A549 (cell line): ENCODE measurements around the gene CNTNAP5. TPM values are rescaled to one million over a fixed set of nuclear protein-coding genes. Genes with fewer than 3 reads are reported as not detected.

ENCODE experiments used
- ATAC-seq, 2 experiments: fragments of 200-7000 bp in 1 of 2; fragments of >200 bp in 1 of 2; cut with Nextera tagmentation in 1 of 2; cut with Tn5 transposase in 1 of 2; 3 replicates each; pipeline versions ENCODE4 v1.8.0 to v1.9.1; 2018 to 2020; ENCODE audit warnings: mild to moderate bottlenecking in 1 of 2, moderate library complexity in 1 of 2
- CTCF ChIA-PET: fragments of 300-600 bp; sonication (Branson Sonifier 250); formaldehyde crosslinking; extraction: SDS; loops from one replicate; lab custom pipeline; 2021; ENCODE audit warnings: antibody characterized with exemption, inconsistent platforms; lab: Yijun Ruan, JAX
- POLR2A ChIA-PET: fragments of 350-600 bp; formaldehyde crosslinking; extraction: SDS; loops from one replicate; lab custom pipeline; 2021; ENCODE audit warnings: antibody characterized with exemption, inconsistent platforms; lab: Yijun Ruan, JAX
- DNase-seq, 2 experiments: peaks; one replicate each; pipeline versions ENCODE4 v3.0.0 to v3.0.0-alpha.2; 2011 to 2016; ENCODE audit warnings: low read depth in 1 of 2, low spot score in 1 of 2
- FAIRE-seq: peaks from 2 replicates; lab custom pipeline; 2011; peaks lifted over from hg19 to GRCh38; lab: Jason Lieb, UNC
- H3K27ac ChIP-seq, 2 experiments: fragments of >200 bp; sonication (Bioruptor Twin); formaldehyde crosslinking; 3 replicates each; pipeline ENCODE4 v1.5.1; 2016 to 2017
- H3K4me1 ChIP-seq: fragments of >200 bp; sonication (Bioruptor Twin); formaldehyde crosslinking; 3 replicates; pipeline ENCODE4 v1.6.1; 2016
- H3K4me2 ChIP-seq: fragments of >200 bp; sonication (Bioruptor Twin); formaldehyde crosslinking; 3 replicates; pipeline ENCODE4 v1.6.1; 2016
- H3K4me3 ChIP-seq: fragments of >200 bp; sonication (Bioruptor Twin); formaldehyde crosslinking; 3 replicates; pipeline ENCODE4 v1.5.1; 2016
- H3K9me3 ChIP-seq: fragments of >200 bp; sonication (Bioruptor Twin); formaldehyde crosslinking; 3 replicates; pipeline ENCODE4 v1.6.1; 2016
- CEBPB ChIP-seq, 2 experiments: fragments of >200 bp in 1 of 2; sonication (Bioruptor Twin) in 1 of 2; formaldehyde crosslinking in 1 of 2; IDR thresholded peaks; 2 replicates each; pipeline ENCODE4 v1.6.1; 2012 to 2016
- CHD2 ChIP-seq: fragments of 150-350 bp; IDR thresholded peaks from 2 replicates; pipeline ENCODE4 v1.6.1; 2014; ENCODE audit warnings: low read length; ENCODE audit not compliant: partially characterized antibody
- CHD4 ChIP-seq: fragments of 200-600 bp; sonication (generic); IDR thresholded peaks from 2 replicates; pipeline ENCODE4 v1.6.1; 2016; ENCODE audit warnings: antibody characterized with exemption, mild to moderate bottlenecking, borderline replicate concordance
- EHF ChIP-seq: fragments of 250-450 bp; sonication (Bioruptor Pico); IDR thresholded peaks from 2 replicates; pipeline ENCODE4 v1.5.0; 2020; ENCODE audit warnings: mild to moderate bottlenecking
- EP300 ChIP-seq, 2 experiments: fragments of >200 bp; sonication (Bioruptor Twin); formaldehyde crosslinking; IDR thresholded peaks; 2 replicates in 1 of 2; 3 replicates in 1 of 2; pipeline ENCODE4 v1.6.1; 2016 to 2017
- GATA3 ChIP-seq: IDR thresholded peaks from 2 replicates; pipeline ENCODE4 v1.6.1; 2012; ENCODE audit warnings: borderline replicate concordance
- HDAC2 ChIP-seq: fragments of 200-600 bp; sonication (generic); IDR thresholded peaks from 2 replicates; pipeline ENCODE4 v1.6.1; 2016
- HEYL ChIP-seq: fragments of 250-450 bp; sonication (Bioruptor Pico); IDR thresholded peaks from 2 replicates; pipeline ENCODE4 v1.8.0; 2021; ENCODE audit warnings: mild to moderate bottlenecking, moderate library complexity
- JUN ChIP-seq, 2 experiments: fragments of >200 bp; sonication (Bioruptor Twin); formaldehyde crosslinking; IDR thresholded peaks; 2 replicates in 1 of 2; 3 replicates in 1 of 2; pipeline ENCODE4 v1.6.1; 2016 to 2017
- JUNB ChIP-seq: fragments of >200 bp; sonication (Bioruptor Twin); formaldehyde crosslinking; IDR thresholded peaks from 2 replicates; pipeline ENCODE4 v1.6.1; 2016
- MAZ ChIP-seq: fragments of 150-350 bp; IDR thresholded peaks from 2 replicates; pipeline ENCODE4 v1.6.1; 2014; ENCODE audit warnings: antibody characterized with exemption, low read depth, low read length, borderline replicate concordance
- MYC ChIP-seq: IDR thresholded peaks from 2 replicates; pipeline ENCODE4 v1.6.1; 2012; ENCODE audit warnings: mild to moderate bottlenecking, inconsistent platforms, low read length, improper control_type of control experiment, borderline replicate concordance
- NFE2L2 ChIP-seq: fragments of 150-350 bp; conservative IDR thresholded peaks from 2 replicates; pipeline ENCODE4 v1.6.1; 2014; ENCODE audit warnings: low read length
- POLR2A ChIP-seq: IDR thresholded peaks from 2 replicates; pipeline ENCODE4 v1.6.1; 2012; ENCODE audit warnings: mild to moderate bottlenecking, low read length
- POLR2AphosphoS2 ChIP-seq: conservative IDR thresholded peaks from 2 replicates; pipeline ENCODE4 v1.6.1; 2012; ENCODE audit warnings: low read length, improper control_type of control experiment, inconsistent platforms
- RAD21 ChIP-seq, 2 experiments: fragments of >200 bp in 1 of 2; sonication (Bioruptor Twin) in 1 of 2; formaldehyde crosslinking in 1 of 2; IDR thresholded peaks in 1 of 2; conservative IDR thresholded peaks in 1 of 2; 2 replicates in 1 of 2; 3 replicates in 1 of 2; pipeline ENCODE4 v1.6.1; 2012 to 2018; ENCODE audit warnings: inconsistent platforms in 1 of 2
- RARB ChIP-seq: fragments of 250-450 bp; sonication (Bioruptor Pico); IDR thresholded peaks from 2 replicates; pipeline ENCODE4 v1.8.0; 2021; ENCODE audit warnings: mild to moderate bottlenecking, moderate library complexity
- RFX5 ChIP-seq: fragments of 450-650 bp; IDR thresholded peaks from 2 replicates; pipeline ENCODE4 v1.7.1; 2014; ENCODE audit warnings: antibody characterized with exemption, mild to moderate bottlenecking, moderate library complexity
- RNF2 ChIP-seq: fragments of 200-600 bp; sonication (generic); IDR thresholded peaks from 2 replicates; pipeline ENCODE4 v1.6.1; 2016; ENCODE audit warnings: low read depth, mild to moderate bottlenecking, antibody characterized with exemption, moderate library complexity, borderline replicate concordance
- SMC3 ChIP-seq: fragments of >200 bp; sonication (Bioruptor Twin); formaldehyde crosslinking; IDR thresholded peaks from 3 replicates; pipeline ENCODE4 v1.6.1; 2018; ENCODE audit warnings: inconsistent platforms
- SREBF2 ChIP-seq: fragments of 450-650 bp; IDR thresholded peaks from 2 replicates; pipeline ENCODE4 v1.6.1; 2014; ENCODE audit warnings: mild to moderate bottlenecking, moderate library complexity
- ZFP36 ChIP-seq: fragments of 450-650 bp; IDR thresholded peaks from 2 replicates; pipeline ENCODE4 v1.6.1; 2014; ENCODE audit warnings: borderline replicate concordance; ENCODE audit not compliant: partially characterized antibody
- ZNF302 ChIP-seq: fragments of 250-450 bp; sonication (Bioruptor Pico); IDR thresholded peaks from 2 replicates; pipeline ENCODE4 v1.9.0; 2021; ENCODE audit warnings: inconsistent platforms, mild to moderate bottlenecking, moderate library complexity
- WGBS: methylation state at CpG from one replicate; pipeline ENCODE4 v1.1.6; 2017; ENCODE audit errors: missing lambda C conversion rate; 5-methylcytosine and 5-hydroxymethylcytosine counted together
- polyA plus RNA-seq, 4 experiments: library from polyadenylated mRNA; depleted of rRNA in 3 of 4; stranded (reverse); fragments of >200 nt; fragmentation: RNase III in 1 of 4; extraction: RNeasy Plus Mini Kit Qiagen cat#74134 plus additional on column Dnase treatment in 1 of 4; gene quantifications; 2 replicates in 3 of 4; 3 replicates in 1 of 4; pipeline ENCODE4 v1.2.3, GENCODE V29; 2011 to 2017
- TF ChIP-seq, protein P1 (sequence below): IDR thresholded peaks from 2 replicates; pipeline ENCODE4 v1.6.1; 2012
- TF ChIP-seq, protein P2 (sequence below): fragments of >200 bp; sonication (Bioruptor Twin); formaldehyde crosslinking; IDR thresholded peaks from 3 replicates; pipeline ENCODE4 v1.6.1; 2016
- TF ChIP-seq, protein P3 (sequence below): IDR thresholded peaks from 2 replicates; pipeline ENCODE4 v1.6.1; 2012

CNTNAP5 gene
- polyA plus RNA-seq, 2 of the 4 experiments (the other 2 are of a cell fraction) = not detected

DNA sequence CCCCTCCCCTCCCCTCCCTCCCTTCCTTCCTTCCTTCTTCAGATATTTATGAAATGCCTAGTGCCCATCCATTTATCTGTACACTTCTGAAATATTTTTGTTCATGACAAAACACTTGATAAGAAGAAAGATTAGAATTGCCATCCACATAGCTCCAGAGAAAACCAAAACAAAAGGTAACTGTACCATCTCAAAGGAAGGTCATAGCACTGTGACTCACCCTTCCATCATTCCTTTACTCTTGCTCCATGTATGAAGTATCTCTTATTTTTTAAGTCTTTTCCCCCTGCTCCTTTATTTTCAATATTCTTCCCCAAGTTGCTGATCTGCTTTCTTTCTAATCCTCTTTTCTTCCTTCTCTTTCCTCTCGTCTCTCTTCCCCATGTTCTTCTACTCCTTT, 9.9 kb downstream of the CNTNAP5 start:
- H3K4me2 ChIP-seq = no peak overlapping the region
- H3K4me3 ChIP-seq = no peak overlapping the region
- ChIA-PET POLR2A (no interaction called here), CTCF (no interaction called here)
- no peaks in the 10 kb centered on the region for H3K4me1 ChIP-seq
- TF ChIP-seq POLR2A (no peak), RNF2 (no peak), RAD21 (conservative IDR thresholded peaks at IDR 0.05 in 1 of 2, IDR thresholded peaks at IDR 0.05 in 1 of 2) (no peak), MAZ (no peak), CHD2 (no peak), HEYL (CRISPR knock-in tag) (no peak), SMC3 (no peak), NFE2L2 (no peak), EP300 (IDR thresholded peaks at IDR 0.05) (no peak), MYC (no peak), ZNF302 (CRISPR knock-in tag) (no peak), ZFP36 (no peak), JUNB (no peak), SREBF2 (no peak), RFX5 (no peak), CEBPB (IDR thresholded peaks at IDR 0.05) (no peak)
- TF ChIP-seq, protein P1, sequence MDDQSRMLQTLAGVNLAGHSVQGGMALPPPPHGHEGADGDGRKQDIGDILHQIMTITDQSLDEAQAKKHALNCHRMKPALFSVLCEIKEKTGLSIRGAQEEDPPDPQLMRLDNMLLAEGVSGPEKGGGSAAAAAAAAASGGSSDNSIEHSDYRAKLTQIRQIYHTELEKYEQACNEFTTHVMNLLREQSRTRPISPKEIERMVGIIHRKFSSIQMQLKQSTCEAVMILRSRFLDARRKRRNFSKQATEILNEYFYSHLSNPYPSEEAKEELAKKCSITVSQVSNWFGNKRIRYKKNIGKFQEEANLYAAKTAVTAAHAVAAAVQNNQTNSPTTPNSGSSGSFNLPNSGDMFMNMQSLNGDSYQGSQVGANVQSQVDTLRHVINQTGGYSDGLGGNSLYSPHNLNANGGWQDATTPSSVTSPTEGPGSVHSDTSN = no peak
- TF ChIP-seq, protein P2, sequence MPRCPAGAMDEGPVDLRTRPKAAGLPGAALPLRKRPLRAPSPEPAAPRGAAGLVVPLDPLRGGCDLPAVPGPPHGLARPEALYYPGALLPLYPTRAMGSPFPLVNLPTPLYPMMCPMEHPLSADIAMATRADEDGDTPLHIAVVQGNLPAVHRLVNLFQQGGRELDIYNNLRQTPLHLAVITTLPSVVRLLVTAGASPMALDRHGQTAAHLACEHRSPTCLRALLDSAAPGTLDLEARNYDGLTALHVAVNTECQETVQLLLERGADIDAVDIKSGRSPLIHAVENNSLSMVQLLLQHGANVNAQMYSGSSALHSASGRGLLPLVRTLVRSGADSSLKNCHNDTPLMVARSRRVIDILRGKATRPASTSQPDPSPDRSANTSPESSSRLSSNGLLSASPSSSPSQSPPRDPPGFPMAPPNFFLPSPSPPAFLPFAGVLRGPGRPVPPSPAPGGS = no peak
- H3K9me3 ChIP-seq = no peaks in the 10 kb centered on the region
- 13% methylated on average over 1 of the region's 1 CpG for WGBS
- H3K27ac ChIP-seq = no peak overlapping the region
- ATAC-seq = no peak
- no peak for FAIRE-seq
- DNase-seq = no peak

DNA sequence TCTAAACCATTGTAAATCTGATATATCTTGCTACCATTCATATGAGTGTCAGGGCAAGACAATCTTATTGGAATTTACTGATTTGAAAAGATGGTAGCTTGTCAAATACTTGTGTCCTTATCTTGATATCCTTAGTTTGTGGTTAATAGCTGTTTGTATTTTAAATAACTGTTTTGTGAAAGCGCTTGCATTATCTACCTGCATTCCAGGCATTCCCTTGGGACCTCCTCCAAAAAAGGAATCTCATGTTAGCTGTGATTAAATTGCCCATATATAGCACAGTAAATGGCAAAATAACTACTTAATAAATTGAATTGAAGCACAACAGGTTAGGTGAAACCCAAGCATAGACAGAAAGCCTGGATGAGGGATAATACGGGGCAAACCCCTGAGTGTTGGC, 13.9 kb downstream of the CNTNAP5 start:
- DNase-seq (no peak), ATAC-seq (no peak)
- no peak overlapping the region for H3K4me3 ChIP-seq
- H3K9me3 ChIP-seq = no peaks in the 10 kb centered on the region
- POLR2A ChIA-PET = no interaction called here
- no peak overlapping the region for H3K4me2 ChIP-seq
- no peak overlapping the region for H3K27ac ChIP-seq
- no peak for TF ChIP-seq JUN (IDR thresholded peaks at IDR 0.05)
- TF ChIP-seq, protein P3, sequence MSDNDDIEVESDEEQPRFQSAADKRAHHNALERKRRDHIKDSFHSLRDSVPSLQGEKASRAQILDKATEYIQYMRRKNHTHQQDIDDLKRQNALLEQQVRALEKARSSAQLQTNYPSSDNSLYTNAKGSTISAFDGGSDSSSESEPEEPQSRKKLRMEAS = no peak
- TF ChIP-seq, protein P2 = no peak
- TF ChIP-seq MYC = no peak
- no peak for TF ChIP-seq EHF (CRISPR knock-in tag)
- no peak for TF ChIP-seq CEBPB (IDR thresholded peaks at IDR 0.05)
- TF ChIP-seq POLR2AphosphoS2 = no peak
- TF ChIP-seq, protein P1 = no peak
- TF ChIP-seq ZNF302 (CRISPR knock-in tag) = no peak
- TF ChIP-seq NFE2L2 = no peak
- TF ChIP-seq GATA3 = no peak
- TF ChIP-seq JUNB = no peak
- TF ChIP-seq CHD4 = no peak
- no peak for TF ChIP-seq HDAC2
- TF ChIP-seq RNF2 = no peak
- no peak for TF ChIP-seq RARB
- TF ChIP-seq, all 56 proteins: peak for 0
- CTCF ChIA-PET = no interaction called here
- FAIRE-seq = no peak
- 6% methylated on average over 2 of the region's 2 CpGs for WGBS
- no peaks in the 10 kb centered on the region for H3K4me1 ChIP-seq
